HuH-7 (cell line): Measurements from ENCODE around the gene OR51B2.
"Not testable (repeated sequence)": the region's sequence is repeated elsewhere in the genome, so short reads cannot be mapped to it uniquely, and the experiment has no call there.

Experiments used
- DNase-seq: peaks from one replicate; pipeline ENCODE4 v3.0.0; 2011; ENCODE audit warnings: low spot score

OR51B2 gene, protein sequence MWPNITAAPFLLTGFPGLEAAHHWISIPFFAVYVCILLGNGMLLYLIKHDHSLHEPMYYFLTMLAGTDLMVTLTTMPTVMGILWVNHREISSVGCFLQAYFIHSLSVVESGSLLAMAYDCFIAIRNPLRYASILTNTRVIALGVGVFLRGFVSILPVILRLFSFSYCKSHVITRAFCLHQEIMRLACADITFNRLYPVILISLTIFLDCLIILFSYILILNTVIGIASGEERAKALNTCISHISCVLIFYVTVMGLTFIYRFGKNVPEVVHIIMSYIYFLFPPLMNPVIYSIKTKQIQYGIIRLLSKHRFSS

DNA sequence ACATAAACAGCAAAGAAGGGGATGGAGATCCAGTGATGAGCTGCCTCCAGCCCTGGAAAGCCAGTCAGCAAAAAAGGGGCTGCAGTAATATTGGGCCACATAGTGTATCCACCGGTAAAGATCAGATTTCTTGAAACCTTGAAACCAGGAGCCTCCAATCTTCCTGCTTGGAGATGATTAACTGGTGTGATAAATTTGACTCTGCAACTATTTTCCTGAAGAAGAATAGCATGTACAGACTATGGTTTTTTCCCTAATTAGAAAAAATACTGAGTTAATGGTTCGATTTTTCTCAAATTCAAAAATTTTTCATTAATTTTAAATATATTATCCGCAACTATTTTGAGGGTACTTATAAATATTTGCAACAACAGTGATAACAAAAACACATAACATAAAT, at the start of gene OR51B2:
TSS of gene OR51B2 (minus strand) at position 101 of the 400 bp plus-strand sequence. CDS start at position 101, 0 bp downstream.
- no peak for DNase-seq

DNA sequence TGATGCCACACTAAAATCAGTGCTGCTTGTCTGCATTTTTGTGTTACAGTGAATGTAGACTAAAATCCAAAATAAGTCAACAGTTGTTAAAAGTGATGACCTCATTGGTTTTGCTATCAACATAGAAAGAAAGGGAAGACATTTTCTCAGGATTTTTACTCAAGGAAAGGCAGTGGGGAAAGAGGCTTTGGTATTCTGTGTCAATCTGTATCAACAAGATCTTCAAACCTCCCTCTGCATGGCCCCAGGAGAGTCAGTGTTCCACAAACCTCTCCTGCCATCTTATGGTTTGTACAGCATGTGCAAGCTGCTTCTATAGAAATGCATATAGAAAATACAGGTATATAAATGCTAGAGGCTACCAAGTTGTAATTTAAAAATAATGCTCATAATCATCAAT, 45.7 kb upstream of the OR51B2 start:
- peak; percentile 0 for DNase-seq

DNA sequence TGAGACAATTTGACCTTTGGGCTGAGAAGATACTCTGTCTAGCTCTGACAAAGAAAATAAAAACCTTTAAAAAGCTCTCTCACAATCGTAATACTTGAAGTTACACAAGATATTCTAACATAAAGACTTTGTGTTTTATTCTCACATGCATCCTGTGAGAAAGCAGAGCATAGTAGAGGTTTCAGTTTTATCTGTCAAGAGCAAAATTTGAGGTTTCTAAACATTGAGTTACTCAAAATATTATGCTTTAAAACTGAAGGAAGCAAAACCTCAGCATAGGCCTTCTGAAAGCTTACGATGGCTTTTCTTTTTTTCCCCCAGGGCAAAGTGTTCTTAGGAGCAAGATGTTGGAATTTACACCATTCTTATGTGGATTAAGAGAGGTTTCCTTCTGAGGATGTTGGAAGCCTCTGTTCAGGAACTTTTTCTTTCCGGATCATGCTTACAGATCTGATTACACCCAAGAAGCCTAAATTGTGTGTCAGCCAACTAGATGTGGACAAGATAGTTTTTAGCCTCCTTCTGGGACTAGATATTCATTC, 44.5 kb upstream of the OR51B2 start:
- no peak for DNase-seq

DNA sequence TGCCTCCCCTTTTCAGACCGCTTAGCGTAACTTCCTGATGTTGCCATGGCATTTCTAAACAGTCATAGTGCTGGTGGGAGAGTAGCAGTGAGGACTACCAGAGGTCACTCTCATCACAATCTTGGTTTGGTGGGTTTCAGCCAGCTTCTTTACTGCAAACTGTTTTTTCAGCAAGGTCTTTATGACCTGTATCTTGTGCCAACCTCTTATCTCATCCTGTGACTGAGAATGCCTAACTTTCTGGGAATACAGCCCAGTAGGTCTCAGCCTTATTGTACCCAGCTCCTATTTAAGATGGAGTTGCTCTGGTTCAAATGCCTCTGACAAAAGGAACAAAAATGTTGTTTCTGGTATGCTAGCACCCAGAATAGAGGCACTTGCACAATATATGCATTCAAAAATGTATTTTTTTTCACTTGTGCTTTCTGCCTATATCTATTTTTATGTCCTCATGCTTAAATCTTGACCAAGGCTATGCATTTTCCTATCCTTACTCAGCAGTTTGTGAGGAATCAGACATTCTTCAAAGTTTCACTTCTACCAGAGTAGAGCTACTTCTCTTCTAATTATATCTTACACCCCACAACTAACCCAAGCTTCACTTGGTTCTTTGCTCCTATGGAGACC, 43.5 kb upstream of the OR51B2 start:
- no peak for DNase-seq

DNA sequence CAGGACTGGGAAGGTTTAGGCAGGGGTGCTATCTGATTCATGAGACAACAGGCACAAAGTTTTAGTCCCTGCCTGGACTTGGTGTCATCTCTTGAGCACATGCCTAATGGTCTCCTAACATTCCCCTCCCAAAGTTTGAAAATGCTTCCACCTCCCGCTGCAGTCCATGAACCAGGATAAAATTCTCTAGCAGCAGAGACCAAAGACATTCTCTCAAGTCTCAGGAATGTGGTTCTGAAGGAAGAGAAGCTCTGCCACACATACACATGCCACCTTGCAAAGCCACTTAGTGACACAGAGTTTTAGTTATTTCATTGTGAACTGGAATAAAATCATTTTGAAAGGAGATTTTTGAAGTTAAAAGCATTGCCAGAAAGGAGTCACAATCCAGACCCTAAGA, 42.8 kb upstream of the OR51B2 start:
- DNase-seq = no peak

DNA sequence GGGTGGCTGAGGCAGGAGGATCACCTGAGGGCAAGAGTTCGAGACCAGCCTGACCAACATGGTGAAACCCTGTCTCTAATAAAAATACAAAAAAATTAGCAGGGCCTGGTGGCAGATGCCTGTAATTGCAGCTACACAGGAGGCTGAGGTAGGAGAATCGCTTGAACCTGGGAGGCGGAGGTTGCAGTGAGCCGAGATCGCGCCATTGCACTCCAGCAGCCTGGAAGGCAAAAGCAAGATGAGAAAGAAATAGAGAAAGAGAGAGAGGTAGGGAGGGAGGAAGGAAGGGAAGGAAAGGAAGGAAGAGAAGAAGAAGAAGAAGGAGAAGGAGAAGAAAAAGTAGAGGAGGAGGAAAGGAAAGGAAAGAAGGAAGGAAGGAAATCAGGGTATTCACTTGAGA, 42.3 kb upstream of the OR51B2 start:
- not testable (repeated sequence) for DNase-seq

DNA sequence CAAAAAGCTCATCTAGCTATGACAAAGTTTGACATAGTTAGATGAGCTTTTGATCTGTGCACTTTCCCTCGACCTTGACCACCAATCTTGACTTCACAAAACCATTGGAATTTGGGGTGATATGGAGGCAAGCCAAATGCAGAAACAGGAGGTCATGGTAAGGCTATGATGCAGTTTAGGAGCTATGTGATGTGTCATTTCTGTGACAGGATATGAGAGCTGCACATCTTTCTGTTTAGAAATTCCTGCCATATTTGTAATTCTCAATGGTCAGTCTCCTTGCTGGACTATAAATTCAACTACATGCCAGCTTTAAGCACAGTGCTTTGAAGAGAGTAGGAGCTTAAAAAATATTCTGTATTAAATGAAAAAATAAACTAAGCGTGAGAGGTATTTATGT, 40.1 kb upstream of the OR51B2 start:
- no peak for DNase-seq

DNA sequence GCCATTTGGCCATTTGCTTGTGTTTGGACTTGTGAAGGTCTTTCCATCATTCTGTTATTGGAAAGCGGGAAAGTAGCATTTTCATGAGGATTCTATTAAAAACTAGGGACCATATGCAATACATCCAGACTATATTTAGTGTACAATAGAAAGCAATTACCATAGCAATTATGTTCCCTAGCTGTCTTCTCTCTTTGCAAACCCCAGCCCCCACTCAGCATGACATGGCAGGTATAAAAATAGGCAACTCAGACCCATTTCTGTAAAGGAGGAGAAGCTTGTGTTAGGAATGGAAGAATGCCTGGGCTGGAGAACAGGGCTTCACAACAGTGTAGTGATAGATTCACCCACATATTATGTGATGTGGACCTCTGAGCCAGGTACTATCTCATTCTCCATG, 39.6 kb upstream of the OR51B2 start:
- DNase-seq = no peak

DNA sequence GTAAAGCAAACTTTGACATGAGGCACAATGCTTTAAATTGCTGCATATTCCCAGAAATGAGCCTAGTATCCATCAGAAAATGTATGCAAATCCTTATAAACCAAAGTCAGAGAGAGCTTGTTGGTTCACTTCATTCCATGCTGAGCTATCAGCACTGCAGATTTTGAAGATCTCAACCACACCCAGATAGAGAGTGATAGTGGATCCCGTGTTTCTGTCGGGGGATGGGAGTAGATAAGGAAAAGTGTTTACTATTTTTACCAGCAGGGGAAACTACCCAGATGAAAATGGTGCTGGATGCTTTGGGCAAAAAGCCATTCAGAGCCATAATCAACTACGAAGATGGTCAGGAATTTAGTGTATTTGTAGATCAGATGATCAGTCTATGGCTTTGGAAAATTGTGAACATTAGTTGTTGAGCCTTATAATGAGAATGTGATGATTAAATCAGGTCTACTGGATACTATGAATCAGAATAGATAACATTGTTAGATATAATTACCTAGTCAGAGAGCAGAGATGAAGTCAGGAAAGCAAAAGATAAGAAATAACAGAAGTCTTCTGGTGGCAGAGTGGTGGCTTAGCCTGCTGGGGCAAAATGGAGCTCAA, 38.0 kb upstream of the OR51B2 start:
- no peak for DNase-seq

DNA sequence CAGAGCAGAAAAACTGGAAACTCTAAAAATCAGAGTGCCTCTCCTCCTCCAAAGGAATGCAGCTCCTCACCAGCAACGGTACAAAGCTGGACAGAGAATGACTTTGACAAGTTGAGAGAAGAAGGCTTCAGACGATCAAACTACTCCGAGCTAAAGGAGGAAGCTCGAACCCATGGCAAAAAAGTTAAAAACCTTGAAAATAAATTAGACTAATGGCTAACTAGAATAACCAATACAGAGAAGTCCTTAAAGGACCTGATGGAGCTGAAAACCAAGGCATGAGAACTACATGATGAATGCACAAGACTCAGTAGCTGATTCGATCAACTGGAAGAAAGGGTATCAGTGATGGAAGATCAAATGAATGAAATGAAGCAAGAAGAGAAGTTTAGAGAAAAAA, 31.9 kb upstream of the OR51B2 start:
- not testable (repeated sequence) for DNase-seq

DNA sequence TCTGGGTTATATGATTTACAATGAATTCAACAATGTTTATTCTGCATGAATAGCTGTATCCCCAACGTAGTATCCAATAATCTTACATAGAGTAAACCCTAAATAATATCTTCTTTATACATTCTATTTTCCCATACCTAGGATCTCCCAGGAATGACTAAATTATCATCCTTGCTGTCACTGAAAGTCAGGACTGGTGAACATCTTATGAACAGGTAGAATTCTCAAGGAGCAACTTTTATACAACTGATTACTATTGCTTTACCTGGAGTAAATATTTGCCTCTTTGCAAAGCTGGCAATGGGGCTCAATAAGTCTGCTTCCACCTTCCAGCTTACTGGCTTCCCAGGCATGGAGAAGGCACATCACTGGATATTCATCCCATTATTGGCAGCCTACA, 27.1 kb upstream of the OR51B2 start, which contains the start of gene OR51B6:
TSS of gene OR51B6 (plus strand) at position 301 of the 400 bp plus-strand sequence. CDS start at position 301, 0 bp downstream.
- DNase-seq = no peak

DNA sequence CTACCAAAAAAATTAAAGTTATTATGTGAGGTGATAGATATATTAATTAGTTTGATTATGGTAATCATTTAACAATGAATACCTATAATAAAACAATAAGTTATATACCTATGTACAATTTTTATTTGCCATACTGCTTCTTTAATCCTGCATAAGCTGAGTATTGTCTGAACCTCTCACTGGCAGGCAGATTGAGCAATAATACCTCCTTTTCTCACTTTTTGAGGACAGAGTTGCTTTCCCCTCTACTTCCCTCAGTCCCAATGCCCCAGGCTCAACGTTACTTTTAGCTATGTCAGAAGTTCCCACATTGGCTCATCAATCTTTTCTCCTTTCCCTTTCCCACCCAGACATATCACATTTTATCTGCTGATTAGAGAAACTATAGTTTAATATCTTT, 25.5 kb upstream of the OR51B2 start:
- no peak for DNase-seq

DNA sequence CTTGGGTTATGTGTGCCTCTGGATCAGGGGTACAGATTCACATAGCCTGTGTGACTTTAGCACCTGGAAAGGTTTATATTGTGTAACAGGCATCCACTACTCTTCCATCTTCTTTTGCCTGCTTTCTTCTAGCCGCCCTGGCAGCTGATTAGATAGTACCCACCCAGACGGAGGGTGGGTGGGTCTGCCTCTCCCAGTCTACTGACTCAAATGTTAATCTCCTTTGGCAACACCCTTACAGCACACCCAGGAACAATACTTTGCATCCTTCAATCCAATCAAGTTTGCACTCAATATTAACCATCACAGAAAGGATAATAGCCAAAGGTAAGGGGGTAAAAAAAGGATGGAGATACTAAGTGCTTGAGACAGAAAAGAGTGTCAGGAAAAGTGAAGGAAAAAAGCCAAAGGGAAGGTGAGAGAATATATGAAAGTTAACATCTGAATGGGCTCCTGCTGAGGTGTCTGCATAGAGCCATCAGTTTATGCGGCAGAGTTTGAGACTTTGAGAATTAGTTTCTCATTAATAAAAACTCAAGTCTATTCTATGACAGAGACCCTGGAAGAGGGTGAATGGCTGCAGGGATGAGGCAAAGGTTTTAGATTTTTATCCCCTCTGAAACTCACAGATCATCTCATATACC, 24.6 kb upstream of the OR51B2 start:
- no peak for DNase-seq

DNA sequence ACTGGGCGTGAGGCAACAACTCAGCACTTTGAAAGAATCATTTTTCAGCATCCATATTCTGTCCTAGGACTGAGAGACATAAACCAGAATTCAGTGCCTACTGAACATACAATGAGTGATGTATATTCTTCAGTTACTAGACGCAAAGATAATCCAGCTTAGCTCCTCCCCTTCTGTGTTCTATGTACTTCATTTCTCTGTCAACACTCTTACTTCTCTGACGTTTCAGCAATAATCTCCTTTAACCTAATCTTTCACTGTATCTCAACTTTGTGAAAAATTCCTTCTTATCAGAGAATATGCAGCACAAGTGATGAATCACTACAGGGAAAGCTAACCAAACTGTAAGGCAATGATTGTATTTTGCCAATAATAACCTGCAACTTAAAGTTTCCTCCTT, 21.7 kb upstream of the OR51B2 start:
- no peak for DNase-seq

DNA sequence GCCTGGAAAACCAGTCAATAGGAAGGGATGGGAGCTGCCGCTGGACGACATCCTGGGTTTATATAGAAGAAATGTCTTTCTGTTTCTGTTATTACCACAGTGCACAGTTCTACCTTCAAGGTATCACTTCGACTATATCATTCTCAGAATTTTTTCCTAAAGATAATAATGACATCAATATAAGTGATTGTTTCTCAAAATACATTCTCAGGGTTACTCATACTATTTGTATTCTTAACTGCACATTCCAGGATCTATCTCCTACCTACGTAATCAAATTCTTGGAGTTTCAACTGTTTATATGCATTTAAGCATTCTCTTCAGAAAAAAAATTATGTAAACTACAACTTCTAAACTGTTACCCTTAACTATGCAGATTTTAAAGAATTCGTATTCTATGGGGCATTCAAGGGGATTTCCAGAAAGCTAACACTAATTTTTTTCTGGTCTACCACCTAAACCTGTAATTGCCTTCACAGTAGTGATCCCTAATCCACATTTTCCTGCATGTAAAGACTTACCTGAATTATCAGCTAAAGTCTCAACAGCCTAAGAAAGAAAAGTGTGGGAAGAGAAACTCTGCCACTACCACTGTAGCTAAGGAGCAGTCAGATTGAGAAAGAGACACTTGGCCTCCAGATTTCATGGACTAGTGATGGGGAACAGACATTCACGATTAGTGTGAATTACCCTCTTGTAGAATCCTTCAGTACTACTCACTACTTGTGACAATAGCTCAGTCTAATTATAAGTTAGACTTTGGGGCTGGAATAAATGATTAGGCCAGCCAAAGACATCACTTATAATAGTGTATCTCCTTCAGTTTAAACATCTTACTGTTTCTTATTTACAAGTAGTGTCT, 19.6 kb upstream of the OR51B2 start, which contains the start of gene OR51B5:
TSS of gene OR51B5 (minus strand) at position 51 of the 862 bp plus-strand sequence. CDS start at position 51, 0 bp downstream.
- no peak for DNase-seq

DNA sequence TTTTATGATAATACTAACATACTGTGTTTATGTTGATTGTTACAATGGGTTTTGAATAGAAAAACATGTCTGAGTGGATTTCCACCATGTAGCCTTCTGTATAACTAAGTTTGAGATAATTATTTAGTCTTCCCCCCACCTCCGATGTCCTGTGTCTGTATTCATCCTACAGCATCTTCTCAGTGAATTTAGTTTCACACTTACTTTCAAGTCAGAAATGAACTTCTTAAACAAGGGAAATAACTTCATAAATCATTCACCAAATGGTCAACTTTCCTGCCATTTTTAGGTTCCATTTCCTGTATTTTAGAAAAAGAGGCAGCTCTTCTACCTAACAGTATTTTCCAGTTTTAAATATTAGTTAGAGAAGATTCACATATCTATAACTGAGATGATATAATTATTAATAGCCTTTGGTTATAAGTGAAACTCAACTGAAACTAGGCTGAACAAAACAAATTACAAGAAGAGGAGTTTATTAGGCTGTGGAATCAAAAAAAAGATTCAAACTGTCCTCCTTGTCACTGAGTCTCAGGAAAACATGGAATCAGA, 15.8 kb upstream of the OR51B2 start:
- no peak for DNase-seq

DNA sequence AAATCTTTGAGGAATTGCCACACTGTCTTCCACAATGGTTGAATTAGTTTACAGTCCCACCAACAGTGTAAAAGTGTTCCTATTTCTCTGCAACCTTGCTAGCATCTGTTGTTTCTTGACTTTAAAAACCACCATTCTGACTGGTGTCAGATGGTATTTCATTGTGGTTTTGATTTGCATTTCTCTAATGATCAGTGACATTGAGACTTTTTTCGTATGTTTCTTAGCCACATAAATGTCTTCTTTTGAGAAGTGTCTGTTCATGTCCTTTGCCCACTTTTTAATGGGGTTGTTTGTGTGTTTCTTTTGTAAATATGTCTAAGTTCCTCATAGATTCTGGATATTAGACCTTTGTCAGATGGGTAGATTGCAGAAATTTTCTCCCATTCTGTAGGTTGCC, 13.2 kb upstream of the OR51B2 start:
- not testable (repeated sequence) for DNase-seq

DNA sequence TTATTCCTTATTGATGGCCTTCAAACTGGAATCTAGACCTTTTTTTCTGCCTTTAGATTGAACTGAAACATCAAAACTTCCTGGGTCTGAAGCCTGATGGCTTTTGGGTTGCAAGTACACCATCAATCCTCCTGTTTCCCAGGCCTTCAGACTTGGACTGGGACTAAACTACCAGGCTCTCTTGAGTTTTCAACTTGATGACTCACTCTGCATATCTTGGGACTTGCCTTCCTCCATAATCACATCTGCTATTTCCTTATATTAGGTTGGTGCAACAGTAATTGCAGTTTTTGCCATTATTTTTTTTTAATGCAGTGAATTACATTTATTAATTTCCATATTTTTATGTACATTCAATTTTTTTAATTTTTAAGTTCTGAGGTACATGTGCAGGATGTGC, 12.2 kb upstream of the OR51B2 start:
- DNase-seq = no peak

DNA sequence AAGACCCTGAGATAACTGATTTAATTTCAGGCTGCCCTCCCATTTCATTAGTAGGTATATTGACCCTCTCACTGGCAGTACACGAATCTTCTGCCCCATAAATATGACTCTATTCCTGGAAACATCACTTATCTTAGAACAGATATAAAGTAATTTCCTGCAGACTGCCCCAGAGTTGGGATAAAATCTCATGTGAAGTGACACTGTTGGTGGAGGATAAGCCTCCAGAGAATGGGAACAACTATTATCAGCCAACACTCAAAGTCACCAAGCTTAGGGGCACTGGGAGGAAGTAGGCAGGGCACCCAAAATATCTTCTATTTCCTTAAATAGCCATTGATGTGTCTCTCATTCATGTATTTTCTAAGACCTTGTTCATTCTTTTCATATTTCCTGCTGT, 11.1 kb upstream of the OR51B2 start:
- DNase-seq = no peak

DNA sequence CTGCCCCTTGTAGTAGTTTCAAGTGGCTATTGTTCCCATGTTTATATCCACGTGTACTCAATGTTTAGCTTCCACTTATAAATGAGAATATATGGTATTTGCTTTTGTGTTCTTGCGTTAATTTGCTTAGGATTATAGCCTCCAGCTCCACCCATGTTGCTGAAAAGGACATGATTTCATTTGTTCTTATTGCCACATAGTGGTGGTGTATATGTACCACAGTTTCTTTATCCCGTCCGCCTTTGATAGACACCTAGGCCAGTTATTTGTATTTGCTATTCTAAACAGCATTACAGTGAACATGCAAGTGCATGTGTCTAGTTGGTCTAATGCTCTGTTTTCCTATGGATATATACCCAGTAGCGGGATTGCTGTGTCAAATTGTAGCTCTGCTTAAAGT, 6.8 kb downstream of the OR51B2 start:
- no peak for DNase-seq
